Measurements from ENCODE around the gene RNF212.
A peak's percentile ranks its signal among the peaks of the same experiment; 100 is the strongest.

RNF212 gene

DNA sequence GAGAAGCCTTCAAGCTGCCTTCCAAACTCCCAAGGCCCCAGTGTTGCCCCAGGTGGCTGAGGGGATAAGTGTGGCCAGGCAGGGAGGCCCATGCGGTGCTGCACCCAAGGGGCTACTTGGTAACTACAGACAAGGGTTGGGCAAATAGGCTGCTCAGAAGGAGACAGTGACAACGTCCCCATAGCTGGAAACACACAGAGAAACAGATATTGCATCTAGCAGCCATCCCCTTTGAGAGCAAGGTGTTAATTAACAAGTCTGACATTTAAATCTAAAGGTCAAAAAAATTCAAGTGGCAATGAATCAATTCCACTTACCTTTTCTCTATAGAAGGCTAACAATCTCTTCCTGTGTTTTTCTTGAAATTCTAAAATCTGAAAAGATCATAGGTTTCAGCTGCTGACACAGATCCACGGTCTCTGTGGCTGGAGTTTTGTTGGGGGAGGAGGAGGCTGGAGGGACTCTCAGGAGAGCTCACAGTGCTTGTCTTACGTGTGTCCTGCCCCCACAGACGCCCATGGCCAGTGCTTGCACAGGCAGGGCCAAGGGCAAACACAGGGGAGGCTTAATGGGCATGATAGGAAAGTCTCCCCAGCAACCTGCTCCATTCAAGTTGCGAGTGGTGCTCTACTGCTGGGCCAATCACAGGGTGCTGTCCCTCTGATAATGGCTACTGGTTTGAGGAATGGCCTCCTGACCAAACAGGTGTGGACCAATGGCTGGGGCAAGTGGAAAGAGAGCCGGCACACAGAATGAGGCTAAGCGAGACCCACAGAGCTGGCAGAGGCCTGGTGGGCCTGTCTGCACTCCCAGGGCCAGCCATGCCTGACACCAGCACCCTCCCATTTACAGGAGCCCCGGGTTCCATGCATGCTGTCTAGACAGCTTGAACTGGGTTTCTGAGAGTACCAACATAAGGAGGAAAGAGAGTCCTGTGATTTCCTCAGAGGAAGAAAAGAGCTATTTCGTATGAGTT lies 22.6 kb downstream of the RNF212 start:
- DNase-seq (ENCODE audit: low spot score) = peak; percentile 23

DNA sequence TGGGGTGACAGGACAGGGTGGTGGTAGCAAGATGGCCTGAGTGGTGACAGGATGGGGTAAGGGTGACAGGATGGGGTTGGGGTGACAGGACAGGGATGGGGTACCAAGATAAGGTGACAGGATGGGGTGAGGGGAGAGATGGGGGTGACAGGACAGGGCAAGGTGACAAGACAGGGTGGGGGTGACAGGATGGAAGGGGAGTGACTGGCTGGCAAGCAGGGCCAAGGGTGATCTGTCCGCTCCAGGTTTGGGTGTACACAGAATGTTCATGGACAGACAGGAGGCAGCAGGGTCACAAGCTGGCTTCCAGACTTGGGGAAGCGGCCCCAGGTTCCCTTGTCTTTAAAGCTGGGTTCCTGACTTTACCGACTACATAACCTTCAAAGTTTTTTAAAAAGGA lies 23.3 kb downstream of the RNF212 start:
- no peak for DNase-seq (ENCODE audit: low spot score)

DNA sequence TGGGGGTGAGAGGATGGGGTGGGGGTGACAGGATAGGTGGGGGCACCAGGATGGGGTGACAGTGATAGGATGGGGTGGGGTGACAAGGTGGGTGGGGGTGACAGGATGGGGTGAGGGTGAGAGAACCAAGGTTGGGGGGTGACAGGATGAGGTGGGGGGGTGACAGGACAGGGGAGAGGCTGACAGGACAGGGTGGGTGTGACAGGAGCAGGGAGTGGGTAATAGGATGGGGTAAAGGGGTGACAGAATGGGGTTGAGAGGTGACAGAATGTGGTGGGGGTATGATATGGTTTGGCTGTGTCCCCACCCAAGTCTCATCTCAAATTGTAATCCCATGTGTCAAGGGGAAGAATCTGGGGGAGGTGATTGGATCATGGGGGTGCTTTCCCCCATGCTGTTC lies 26.0 kb downstream of the RNF212 start:
- no peak for DNase-seq (ENCODE audit: low spot score)

DNA sequence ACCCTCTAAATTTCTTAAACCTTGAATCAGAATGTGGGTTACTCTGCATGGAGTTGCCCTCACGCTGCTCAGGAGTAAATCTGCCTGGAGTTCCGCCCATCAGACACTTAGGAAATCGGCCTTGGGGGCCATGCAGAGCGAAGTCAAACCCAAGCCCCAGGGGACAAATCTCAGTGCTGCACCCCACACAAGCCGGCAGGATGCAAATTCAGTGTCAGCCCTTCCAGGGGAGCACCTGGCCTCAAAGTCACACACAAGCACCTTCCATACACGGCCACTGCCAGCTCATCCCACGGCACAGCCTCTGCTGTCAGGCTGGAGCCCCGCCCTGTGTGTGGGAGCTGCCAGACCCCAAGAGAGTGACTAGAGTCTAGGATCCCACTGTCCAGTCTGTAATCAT lies 27.4 kb downstream of the RNF212 start:
- DNase-seq (ENCODE audit: low spot score) = peak; percentile 17

DNA sequence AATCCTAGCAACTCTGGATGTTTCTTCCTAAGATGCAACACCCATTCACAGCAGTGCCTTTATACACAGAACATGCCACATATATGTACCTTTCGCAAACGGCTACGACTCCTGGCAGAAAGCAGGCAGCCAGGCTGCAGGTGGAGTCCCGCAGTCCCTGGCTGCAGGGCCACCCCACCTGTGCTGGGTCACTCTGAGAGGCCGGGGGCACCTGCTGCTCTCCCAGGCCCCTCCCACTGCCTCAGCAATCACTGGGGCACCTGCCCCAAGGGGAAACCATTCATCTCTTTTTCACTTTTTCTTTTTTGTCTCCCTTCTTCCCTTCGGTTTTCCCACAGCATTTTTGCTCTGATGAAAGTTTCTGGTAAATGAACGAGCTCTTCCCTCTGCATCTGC lies 28.0 kb downstream of the RNF212 start:
- DNase-seq (ENCODE audit: low spot score) = no peak

DNA sequence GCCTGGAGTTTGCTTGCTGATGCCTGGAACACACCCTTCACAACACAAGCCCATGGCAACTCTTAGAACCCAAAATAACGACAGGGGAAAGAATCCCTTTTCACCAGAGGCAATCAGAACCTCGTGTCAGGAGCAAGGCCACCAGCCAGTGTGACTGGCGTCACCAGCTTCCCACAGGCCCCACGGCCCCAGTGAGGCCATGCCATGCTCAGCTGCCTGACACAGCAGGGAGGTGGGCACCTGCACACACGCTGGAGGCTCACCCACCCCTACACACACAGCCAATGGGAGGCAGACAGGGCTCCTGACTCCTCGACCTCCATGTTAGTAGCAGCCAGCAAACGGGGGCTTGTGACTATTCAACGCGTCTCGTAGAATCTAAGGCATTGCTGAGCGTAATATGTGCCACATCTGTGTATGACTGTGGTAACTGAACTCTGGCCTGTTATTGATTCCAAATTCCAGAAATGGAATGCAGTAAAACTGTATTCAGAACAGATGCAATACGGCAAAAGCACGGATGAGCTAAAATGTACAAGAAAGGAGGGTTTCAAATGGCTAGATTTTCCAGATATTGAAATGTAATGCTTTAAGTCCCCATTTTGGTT lies 28.5 kb downstream of the RNF212 start:
- DNase-seq (ENCODE audit: low spot score) = peak; percentile 34

DNA sequence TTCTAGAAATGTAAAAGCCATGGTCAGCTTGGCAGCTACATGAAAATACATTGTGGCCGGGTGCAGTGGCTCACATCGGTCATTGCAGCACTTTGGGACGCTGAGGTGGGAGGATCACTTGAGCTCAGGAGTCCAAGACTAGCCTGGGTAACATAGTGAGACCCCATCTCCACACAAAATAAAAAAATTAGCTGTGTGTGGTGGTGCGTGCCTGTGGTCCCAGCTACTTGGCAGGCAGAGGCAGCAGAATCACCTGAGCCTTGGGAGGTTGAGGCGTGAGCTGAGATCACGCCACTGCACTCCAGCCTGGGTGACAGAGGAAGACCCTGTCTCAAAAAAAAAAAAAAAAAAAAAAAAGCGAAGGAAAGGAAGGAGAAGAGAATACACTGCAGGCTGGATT lies 29.0 kb downstream of the RNF212 start:
- DNase-seq (ENCODE audit: low spot score) = no peak

DNA sequence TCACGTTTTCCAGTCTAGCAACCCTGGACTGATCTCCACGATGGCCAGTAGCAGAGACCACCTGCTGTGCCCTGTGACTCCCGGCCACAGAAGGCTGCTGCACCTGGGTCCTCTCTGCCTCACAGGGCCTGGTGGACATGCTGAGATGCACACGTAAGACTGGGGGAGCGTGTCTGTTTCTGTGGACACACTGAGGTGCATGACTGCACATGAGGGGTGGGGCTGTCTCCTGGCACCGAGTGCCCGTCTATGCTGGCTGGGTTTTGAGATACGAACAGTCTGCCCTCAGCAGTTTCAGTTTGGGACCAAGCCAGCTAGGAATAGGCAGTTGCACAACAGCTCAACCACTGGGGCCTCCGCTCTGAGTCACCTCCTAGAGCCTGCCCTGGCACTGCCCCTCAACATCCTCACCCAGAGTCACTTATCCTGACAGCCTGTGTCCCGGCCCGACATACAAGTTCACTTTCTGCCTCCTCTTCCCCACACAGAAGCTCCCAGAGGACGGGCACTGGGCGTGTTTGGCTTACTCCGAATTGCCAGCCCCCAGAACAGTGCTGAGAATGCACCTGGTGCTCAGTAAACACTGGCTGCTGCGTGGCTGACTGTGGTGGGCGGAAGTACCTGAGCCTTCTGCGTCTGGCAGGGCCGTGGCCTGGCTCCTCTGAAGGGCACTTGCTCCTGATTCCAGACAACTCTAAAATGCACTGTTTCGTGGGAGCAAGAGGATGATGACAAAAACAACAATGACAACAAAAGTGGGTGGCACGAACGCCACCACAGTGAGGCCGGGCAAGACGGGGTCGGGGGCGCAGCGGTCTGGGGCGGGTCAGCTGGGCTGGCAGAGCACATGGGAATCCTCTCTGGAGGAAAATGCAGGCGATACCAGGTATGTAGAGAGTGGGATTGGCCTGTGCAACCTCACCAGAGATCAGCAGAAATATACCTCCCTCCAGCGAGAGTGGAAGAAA lies 30.9 kb downstream of the RNF212 start:
- DNase-seq (ENCODE audit: low spot score) = peak; percentile 42

DNA sequence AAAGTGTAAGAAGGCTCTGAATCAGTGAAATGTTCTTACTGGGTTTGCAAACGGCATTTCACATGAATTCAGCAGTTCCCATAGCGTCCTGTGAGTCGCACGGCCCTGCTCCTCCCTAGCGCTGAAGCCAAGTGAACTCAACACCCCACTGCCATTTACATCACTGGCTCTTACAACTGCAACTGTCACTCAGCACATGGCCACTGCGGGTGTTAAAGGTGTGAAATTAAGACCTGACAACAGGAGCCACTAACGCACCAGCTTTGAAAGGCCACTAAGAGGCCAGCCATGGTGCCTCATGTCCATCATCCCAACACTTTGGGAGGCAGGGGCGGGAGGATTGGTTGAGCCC lies 31.7 kb downstream of the RNF212 start:
- peak; percentile 20 for DNase-seq (ENCODE audit: low spot score)

DNA sequence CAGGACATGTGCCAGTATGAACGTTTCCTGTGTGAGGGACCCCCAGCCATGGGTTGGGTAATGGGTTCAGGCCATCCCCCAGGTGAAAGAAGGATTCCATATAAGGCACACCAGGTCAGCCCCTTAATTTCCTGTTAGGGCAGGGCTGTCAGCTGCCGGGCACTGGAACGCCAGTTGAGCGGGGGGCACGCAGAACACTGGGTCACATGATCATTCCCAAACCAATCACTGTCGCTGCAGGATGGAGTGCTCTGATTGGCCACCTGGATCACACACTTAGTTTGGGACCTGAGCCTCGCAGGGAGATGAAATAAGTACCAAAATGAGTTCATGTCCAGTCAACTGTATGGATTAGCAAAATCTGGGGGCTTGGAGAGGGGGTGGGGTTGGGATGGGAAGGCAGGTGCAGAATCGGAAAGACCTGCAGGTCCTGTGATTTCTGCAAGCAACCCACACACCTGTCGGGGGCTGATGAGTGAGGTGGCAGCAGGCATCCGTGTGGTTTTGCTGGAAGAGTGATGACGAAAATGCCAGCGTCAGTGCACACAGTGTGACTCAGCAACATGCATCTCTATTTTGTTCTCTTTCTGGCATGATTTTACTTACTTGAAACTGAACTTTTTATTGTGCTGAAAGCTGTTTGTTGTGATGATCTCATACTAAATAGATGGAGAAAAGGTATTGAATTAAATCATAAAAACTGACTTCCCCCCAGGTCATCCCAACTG lies 32.2 kb downstream of the RNF212 start:
- DNase-seq (ENCODE audit: low spot score) = peak; percentile 39

DNA sequence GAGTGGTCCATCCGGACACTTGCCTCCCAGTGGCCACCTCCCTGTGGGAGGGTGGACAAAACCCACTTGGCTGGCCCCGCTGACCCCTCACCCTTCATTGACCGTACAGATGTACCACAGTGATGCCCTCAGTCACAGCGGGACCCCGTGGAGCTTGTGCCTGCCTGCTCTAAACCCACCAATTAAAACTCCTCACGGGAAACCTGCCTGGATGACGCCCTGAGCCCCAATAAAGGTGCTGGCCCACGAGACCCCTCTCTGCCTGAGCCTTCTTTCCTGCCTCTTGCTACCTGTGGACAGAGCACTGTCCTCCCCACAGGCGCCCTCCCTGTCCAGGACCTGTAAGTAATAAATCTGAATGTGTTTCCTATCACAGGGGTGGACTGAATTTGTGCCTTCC lies 32.9 kb downstream of the RNF212 start:
- no peak for DNase-seq (ENCODE audit: low spot score)

DNA sequence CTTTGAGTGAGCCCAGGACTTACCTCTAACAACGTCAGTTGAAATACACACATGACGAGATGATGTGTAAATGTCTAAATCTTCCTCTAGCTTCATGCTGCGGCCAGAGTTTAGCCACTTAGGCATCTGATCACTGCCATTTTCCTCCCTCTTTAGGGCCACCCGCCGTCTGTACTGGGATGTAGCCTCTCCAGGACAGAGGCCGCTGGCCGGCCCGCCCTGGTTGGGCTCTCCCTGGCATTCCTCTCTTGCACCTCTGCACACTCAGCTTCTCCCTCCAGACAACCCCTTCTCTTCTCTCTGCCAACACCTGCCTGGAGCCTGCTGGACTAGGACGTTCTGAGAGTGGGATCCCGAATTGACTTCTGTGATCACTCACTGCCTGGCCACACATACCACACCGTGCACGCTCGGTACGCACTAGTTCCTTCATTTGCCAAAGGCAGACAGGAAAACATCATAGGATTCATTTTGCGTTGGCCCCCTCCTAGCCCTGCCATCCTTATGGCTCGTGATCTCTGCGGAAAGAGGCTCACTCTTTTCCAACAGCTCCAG lies 33.6 kb downstream of the RNF212 start:
- peak; percentile 19 for DNase-seq (ENCODE audit: low spot score)

DNA sequence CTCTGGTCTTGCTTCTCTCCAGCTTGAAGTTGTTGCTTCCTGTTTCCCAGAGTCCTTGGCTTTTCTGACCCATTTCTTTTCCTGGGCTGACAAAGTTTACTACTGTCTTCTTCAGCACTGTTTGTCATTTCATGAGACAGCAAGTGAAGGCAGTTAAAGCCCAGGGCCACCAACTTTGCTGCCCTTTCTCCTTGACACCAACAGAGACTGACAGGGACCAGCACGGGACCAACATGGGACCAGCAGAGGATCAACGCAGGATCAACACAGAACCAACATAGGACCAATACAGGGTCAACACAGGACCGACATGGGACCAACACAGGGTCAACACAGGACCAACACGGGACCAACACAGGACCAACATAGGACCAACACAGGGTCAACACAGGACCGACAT lies 34.9 kb downstream of the RNF212 start:
- no peak for DNase-seq (ENCODE audit: low spot score)

DNA sequence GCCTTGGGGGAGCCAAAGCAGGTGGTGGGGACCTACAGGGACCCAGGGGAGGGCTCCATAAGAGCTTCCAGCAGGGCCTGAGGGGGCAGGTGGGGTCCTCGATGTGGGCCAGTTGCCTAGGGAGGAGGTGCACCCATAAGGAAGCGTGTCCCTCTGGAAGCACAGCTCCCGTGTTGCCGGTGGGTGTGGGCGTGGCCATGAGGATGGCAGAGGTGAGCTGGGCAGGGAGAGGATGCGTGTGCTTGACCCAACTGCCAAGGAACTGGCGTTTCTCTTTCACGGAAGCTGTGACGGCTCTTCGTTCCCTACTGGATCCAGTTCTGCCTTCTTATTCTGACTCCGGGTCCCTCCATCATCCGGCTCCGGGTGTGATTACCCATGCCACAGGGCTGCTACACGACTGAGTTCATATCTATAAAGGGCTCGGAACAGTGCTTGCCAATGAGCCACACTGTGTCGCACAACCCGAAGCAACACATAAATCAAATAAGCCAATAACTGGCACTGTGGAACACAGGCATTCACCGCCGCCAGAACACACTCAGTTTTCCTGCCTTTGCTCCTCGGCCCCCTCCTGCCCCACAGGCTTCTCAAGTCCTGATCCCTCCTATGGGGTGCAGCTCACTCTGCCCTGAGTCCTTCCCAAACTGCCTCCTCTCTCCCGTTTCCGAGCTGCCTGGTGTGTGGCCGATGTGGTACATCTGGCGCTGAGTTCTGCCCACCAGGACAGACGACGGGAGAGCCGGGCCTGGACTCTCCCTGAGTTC lies 35.5 kb downstream of the RNF212 start:
- DNase-seq (ENCODE audit: low spot score) = peak; percentile 17

DNA sequence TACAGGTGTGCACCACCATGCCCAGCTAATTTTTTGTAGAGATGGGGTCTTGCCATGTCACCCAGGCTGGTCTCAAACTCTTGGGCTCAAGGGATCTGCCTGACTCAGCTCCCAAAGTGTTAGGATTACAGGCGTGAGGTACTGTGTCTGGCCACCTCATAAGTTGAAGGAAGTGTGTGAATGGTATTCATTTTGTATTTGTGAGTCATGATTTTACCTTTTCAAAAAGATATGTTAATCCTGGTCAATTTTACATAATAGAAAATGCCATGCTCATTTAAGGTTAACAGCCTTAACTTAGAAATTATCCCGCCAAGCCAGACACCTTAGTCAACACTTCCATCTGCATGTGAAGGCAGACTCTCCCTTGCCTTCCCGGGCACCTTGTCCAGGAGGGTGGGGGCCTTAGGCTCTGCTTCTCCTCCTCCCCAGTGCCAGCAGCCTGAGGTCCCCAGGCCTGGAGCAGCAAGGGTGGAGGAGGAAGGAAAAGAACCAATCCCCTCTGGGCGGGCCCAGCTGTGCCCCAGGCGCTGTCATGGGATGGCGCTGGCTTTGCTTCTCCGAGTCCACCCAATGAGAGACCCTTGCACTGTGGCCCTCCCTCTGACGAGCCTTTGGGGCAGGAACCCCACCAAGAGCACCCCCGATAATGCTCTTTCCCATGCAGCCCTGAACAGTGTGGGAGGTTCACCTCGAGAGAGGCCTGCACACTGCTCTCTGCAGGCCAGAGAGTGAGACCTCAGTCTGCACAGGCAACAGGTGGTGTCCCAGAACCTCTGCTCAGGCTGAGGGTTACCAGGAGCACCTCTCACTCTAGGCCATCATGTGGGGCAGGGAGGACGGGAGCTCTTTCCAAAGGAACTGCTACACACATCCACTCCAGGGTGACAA lies 37.3 kb downstream of the RNF212 start:
- DNase-seq (ENCODE audit: low spot score) = peak; percentile 30

DNA sequence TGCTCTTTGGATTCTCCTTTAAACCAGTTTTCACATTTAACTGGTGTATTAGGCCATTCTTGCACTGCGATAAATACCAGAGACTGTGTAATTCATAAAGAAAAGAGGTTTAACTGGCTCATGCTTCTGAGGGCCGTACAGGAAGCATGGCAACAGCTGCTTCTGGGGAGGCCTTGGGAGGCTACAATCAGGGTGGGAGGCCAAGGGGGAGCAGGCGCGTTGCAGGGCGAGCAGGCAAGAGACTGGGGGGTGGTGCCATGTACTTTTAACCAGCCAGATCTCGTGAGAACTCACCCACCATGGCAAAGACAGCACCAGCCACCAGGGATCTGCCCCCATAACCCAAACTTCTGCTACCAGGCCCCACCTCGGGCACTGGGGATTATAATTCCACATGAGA lies 38.1 kb downstream of the RNF212 start:
- peak; percentile 18 for DNase-seq (ENCODE audit: low spot score)

DNA sequence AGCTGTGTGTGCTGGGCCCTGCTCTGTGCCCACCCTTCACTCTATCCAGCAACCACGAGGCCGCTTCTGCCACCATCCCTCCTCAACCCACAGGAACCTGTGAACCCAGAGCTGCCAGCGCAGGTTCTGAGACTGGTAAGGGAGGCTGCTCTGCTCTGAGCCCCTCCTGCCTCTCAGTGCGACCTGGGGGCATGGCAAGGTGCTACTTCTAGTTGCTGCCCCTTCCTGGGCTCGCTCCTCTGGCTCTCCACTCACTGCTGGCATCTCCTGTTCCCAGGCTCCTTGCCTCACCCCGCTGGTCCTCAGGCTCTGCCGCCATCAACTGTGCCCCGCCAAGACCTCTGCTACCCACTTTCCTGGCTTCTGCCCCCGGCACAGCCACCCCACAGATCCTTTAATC lies 39.3 kb downstream of the RNF212 start:
- peak; percentile 33 for DNase-seq (ENCODE audit: low spot score)

DNA sequence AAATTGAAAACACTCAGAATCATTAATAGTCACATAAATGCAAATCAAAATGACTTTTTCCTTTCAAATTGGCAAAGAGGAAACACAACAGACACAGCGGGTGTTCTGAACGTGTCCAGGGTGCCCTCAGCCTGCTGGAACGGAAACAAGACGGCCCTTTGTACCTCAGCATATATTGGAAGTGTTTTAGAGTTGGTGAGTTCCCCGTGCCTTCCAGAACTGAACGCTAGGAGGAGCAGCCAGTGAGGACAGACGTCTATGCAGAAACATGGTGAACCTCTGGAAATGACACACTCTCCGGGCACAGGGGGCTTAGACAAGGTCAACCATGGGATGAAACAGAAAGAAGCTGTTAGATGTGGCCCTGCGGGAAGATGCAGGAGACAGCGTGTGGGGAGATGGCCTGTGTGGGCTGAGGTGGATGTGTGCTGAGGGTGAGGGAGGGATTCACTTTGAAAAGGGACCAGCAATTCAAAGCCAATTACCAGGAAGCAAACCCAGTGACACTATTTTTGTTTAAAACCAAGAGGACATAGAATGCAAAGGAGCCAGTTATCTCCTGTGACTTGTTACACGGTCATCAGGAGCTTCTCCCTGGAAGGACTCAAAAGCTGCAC lies 40.4 kb downstream of the RNF212 start:
- DNase-seq (ENCODE audit: low spot score) = peak; percentile 64

DNA sequence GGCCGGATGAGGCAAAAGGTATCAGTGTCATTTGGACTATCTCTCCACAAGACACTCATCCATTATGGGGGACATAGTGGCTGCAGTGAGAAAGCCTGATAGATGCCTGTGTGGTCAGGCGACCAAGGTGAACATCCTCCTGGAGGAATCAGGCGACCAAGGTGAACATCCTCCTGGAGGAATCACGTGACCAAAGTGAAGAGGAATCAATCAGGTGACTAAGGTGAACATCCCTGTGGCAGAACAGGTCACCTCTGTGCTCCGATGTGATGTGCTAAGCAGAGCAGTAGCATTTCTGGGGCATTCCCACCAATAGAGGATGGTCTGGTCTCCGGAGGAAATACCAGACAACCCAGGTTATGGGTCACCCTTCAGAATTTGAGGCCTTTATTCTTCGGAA lies 44.0 kb downstream of the RNF212 start:
- DNase-seq (ENCODE audit: low spot score) = no peak
